WTC11 (cell line): ENCODE data around the gene ARHGAP10. TPM values are rescaled to one million over a fixed set of nuclear protein-coding genes. Genes with fewer than 3 reads are reported as not detected.

Experiments used
- ATAC-seq: fragments of 200-7000 bp; cut with Tn5 transposase; 2 replicates; pipeline ENCODE4 v1.10.0; 2021; ENCODE audit warnings: mild to moderate bottlenecking, moderate library complexity
- CTCF ChIA-PET: fragments of 300-600 bp; sonication (Branson Sonifier 250); formaldehyde crosslinking; loops from one replicate; lab custom pipeline; 2021; ENCODE audit warnings: antibody characterized with exemption; lab: Charles Lee
- POLR2A ChIA-PET: fragments of 350-600 bp; sonication (Branson Sonifier 250); formaldehyde crosslinking; loops from one replicate; lab custom pipeline; 2021; ENCODE audit warnings: antibody characterized with exemption; lab: Charles Lee
- DNase-seq: peaks from one replicate; pipeline ENCODE4 v3.0.0; 2021; ENCODE audit warnings: low spot score
- H3K27ac Mint-ChIP-seq: 2 replicates; pipeline ENCODE4 v1.8.0; 2021; ENCODE audit warnings: mixed read lengths
- H3K27me3 Mint-ChIP-seq: 2 replicates; pipeline ENCODE4 v1.8.0; 2021; ENCODE audit warnings: low read depth, mild to moderate bottlenecking, moderate library complexity, mixed read lengths
- H3K36me3 Mint-ChIP-seq: 2 replicates; pipeline ENCODE4 v1.8.0; 2021; ENCODE audit warnings: mixed read lengths
- H3K4me1 Mint-ChIP-seq: 2 replicates; pipeline ENCODE4 v1.8.0; 2022; ENCODE audit warnings: mixed read lengths
- H3K4me3 Mint-ChIP-seq: 2 replicates; pipeline ENCODE4 v1.8.0; 2021; ENCODE audit warnings: mild to moderate bottlenecking, moderate library complexity, mixed read lengths
- H3K9me3 Mint-ChIP-seq: 2 replicates; pipeline ENCODE4 v1.8.0; 2021; ENCODE audit warnings: mixed read lengths
- ATF1 ChIP-seq: sonication (generic); formaldehyde crosslinking; IDR thresholded peaks from 2 replicates; pipeline ENCODE4 v1.8.1; 2023; ENCODE audit warnings: mild to moderate bottlenecking, moderate library complexity, missing genetic modification reagents
- ETV6 ChIP-seq: sonication (generic); formaldehyde crosslinking; IDR thresholded peaks from 2 replicates; pipeline ENCODE4 v1.8.1; 2022; ENCODE audit warnings: mild to moderate bottlenecking, missing genetic modification reagents
- GRHL2 ChIP-seq: fragments of 250-450 bp; sonication (Bioruptor Pico); IDR thresholded peaks from 2 replicates; pipeline ENCODE4 v1.8.0; 2022; ENCODE audit warnings: mild to moderate bottlenecking, moderate library complexity; ENCODE audit not compliant: insufficient replicate concordance, severe bottlenecking
- IRF2 ChIP-seq: sonication (generic); formaldehyde crosslinking; IDR thresholded peaks from 2 replicates; pipeline ENCODE4 v1.8.0; 2022; ENCODE audit warnings: low read depth, missing genetic modification reagents, borderline replicate concordance
- KAT7 ChIP-seq: sonication (generic); formaldehyde crosslinking; IDR thresholded peaks from 2 replicates; pipeline ENCODE4 v1.8.1; 2023; ENCODE audit warnings: missing genetic modification reagents, mild to moderate bottlenecking, borderline replicate concordance
- MXD4 ChIP-seq: fragments of 250-450 bp; sonication (Bioruptor Pico); IDR thresholded peaks from 2 replicates; pipeline ENCODE4 v1.8.0; 2021; ENCODE audit warnings: mild to moderate bottlenecking, moderate library complexity, borderline replicate concordance
- NFATC4 ChIP-seq: fragments of 250-450 bp; sonication (Bioruptor Pico); IDR thresholded peaks from 2 replicates; pipeline ENCODE4 v1.9.0; 2021; ENCODE audit warnings: mild to moderate bottlenecking
- SOX15 ChIP-seq: fragments of 250-450 bp; sonication (Bioruptor Pico); IDR thresholded peaks from 2 replicates; pipeline ENCODE4 v1.9.0; 2021; ENCODE audit warnings: mild to moderate bottlenecking
- TCF7 ChIP-seq: sonication (generic); formaldehyde crosslinking; IDR thresholded peaks from 2 replicates; pipeline ENCODE4 v1.8.0; 2022; ENCODE audit warnings: mild to moderate bottlenecking, low read depth, missing genetic modification reagents, moderate library complexity
- TEAD1 ChIP-seq: sonication (generic); formaldehyde crosslinking; IDR thresholded peaks from 2 replicates; pipeline ENCODE4 v1.8.0; 2022; ENCODE audit warnings: mild to moderate bottlenecking, missing genetic modification reagents
- ZNF138 ChIP-seq: sonication (generic); formaldehyde crosslinking; conservative IDR thresholded peaks from 2 replicates; pipeline ENCODE4 v1.8.1; 2022; ENCODE audit warnings: mild to moderate bottlenecking, moderate library complexity, missing genetic modification reagents
- ZNF416 ChIP-seq: fragments of 250-450 bp; sonication (Bioruptor Pico); IDR thresholded peaks from 2 replicates; pipeline ENCODE4 v1.9.0; 2021; ENCODE audit warnings: mild to moderate bottlenecking, inconsistent platforms
- ZNF423 ChIP-seq: fragments of 250-450 bp; sonication (Bioruptor Pico); IDR thresholded peaks from 2 replicates; pipeline ENCODE4 v2.1.2; 2022; ENCODE audit warnings: mild to moderate bottlenecking, moderate library complexity
- total RNA-seq: library from RNA; stranded (reverse); gene quantifications from 3 replicates; pipeline ENCODE4 v1.2.3, GENCODE V29; 2021
- TF ChIP-seq, protein P1 (sequence below): sonication (generic); formaldehyde crosslinking; IDR thresholded peaks from 2 replicates; pipeline ENCODE4 v1.8.1; 2023; ENCODE audit warnings: mild to moderate bottlenecking, missing genetic modification reagents, moderate library complexity
- TF ChIP-seq, protein P2 (sequence below): sonication (generic); formaldehyde crosslinking; IDR thresholded peaks from 2 replicates; pipeline ENCODE4 v1.8.1; 2022; ENCODE audit warnings: missing genetic modification reagents, borderline replicate concordance
- TF ChIP-seq, protein P3 (sequence below): sonication (generic); formaldehyde crosslinking; IDR thresholded peaks from 2 replicates; pipeline ENCODE4 v1.8.1; 2022; ENCODE audit warnings: low read depth, missing genetic modification reagents, borderline replicate concordance
- TF ChIP-seq, protein P4 (sequence below): fragments of 200-600 bp; IDR thresholded peaks from 2 replicates; pipeline ENCODE4 v1.8.0; 2022; ENCODE audit warnings: antibody characterized with exemption
- TF ChIP-seq, protein P5 (sequence below): sonication (generic); formaldehyde crosslinking; IDR thresholded peaks from 2 replicates; pipeline ENCODE4 v1.8.0; 2022; ENCODE audit warnings: mild to moderate bottlenecking, missing genetic modification reagents
- TF ChIP-seq, protein P6 (sequence below): sonication (generic); formaldehyde crosslinking; IDR thresholded peaks from 2 replicates; pipeline ENCODE4 v1.8.0; 2023; ENCODE audit warnings: missing genetic modification reagents, mild to moderate bottlenecking, borderline replicate concordance
- TF ChIP-seq, protein P7 (sequence below): sonication (generic); formaldehyde crosslinking; IDR thresholded peaks from 2 replicates; pipeline ENCODE4 v1.8.0; 2023; ENCODE audit warnings: missing genetic modification reagents
- TF ChIP-seq, protein P8 (sequence below): sonication (generic); formaldehyde crosslinking; conservative IDR thresholded peaks from 2 replicates; pipeline ENCODE4 v1.8.1; 2023; ENCODE audit warnings: mild to moderate bottlenecking, low read depth, missing genetic modification reagents, moderate library complexity

The ARHGAP10 gene
- total RNA-seq, 1 experiment from 2014 or later = 9.6 TPM

DNA sequence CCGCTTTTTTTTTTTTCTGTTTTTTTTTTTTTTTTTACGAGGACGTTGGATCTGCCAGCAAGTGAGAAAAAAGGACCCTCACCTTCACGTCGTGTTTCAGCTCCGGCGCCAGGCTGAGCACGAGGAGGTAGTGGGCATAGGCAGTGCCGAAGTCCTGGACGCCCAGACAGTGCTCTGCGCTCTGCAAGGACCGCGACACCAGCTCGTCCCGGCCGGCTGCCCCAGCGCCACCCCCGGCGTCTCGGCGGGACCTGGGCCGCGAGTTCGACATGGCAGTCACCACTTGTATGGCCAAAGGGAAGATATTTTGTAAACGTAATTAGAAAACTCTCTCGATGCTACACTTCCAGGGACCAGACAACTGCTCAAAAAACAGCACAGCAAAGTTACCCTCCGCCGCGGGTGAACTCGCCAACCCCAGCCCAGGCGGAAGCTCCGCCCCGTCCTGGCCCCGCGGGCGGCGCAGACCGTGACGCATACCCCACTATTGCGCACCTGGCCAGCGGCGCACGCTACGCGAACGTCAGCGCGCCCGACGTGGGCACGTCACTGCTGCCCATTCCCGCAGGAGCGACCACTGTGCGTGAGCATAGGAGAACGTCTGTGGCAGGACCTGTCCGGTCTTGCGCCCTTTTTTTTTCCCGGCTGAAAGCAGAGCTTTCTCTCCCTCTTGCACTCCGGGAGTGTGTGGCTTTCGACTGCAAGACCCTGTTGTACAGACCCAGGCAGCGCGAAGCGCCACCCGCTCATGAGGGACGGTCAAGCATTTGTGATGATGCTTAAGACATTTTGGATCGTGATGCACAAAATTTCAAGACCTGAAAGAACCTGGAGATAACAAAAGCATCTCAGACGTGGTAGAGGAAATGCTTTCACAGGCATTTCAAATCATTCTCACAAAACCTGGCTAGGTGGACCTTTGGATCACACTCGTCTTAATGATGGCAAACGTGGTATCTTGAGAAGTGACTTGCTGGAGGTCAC lies 47.9 kb upstream of the ARHGAP10 start, which contains the start of gene PRMT9 (continued):
- TF ChIP-seq, protein P1, sequence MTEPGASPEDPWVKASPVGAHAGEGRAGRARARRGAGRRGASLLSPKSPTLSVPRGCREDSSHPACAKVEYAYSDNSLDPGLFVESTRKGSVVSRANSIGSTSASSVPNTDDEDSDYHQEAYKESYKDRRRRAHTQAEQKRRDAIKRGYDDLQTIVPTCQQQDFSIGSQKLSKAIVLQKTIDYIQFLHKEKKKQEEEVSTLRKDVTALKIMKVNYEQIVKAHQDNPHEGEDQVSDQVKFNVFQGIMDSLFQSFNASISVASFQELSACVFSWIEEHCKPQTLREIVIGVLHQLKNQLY (CRISPR knock-in tag) = no peak
- no peak for TF ChIP-seq ZNF423 (CRISPR knock-in tag)
- no peak for TF ChIP-seq NFATC4 (CRISPR knock-in tag)
- TF ChIP-seq, protein P2, sequence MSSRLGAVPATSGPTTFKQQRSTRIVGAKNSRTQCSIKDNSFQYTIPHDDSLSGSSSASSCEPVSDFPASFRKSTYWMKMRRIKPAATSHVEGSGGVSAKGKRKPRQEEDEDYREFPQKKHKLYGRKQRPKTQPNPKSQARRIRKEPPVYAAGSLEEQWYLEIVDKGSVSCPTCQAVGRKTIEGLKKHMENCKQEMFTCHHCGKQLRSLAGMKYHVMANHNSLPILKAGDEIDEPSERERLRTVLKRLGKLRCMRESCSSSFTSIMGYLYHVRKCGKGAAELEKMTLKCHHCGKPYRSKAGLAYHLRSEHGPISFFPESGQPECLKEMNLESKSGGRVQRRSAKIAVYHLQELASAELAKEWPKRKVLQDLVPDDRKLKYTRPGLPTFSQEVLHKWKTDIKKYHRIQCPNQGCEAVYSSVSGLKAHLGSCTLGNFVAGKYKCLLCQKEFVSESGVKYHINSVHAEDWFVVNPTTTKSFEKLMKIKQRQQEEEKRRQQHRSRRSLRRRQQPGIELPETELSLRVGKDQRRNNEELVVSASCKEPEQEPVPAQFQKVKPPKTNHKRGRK = no peak
- TF ChIP-seq ATF1 = no peak
- no peak for TF ChIP-seq ZNF416
- peak; percentile 93 for TF ChIP-seq ETV6 (CRISPR knock-in tag)
- TF ChIP-seq, protein P3, sequence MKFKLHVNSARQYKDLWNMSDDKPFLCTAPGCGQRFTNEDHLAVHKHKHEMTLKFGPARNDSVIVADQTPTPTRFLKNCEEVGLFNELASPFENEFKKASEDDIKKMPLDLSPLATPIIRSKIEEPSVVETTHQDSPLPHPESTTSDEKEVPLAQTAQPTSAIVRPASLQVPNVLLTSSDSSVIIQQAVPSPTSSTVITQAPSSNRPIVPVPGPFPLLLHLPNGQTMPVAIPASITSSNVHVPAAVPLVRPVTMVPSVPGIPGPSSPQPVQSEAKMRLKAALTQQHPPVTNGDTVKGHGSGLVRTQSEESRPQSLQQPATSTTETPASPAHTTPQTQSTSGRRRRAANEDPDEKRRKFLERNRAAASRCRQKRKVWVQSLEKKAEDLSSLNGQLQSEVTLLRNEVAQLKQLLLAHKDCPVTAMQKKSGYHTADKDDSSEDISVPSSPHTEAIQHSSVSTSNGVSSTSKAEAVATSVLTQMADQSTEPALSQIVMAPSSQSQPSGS = no peak
- TF ChIP-seq IRF2 = no peak
- peak; percentile 77 for TF ChIP-seq KAT7
- TF ChIP-seq, protein P4, sequence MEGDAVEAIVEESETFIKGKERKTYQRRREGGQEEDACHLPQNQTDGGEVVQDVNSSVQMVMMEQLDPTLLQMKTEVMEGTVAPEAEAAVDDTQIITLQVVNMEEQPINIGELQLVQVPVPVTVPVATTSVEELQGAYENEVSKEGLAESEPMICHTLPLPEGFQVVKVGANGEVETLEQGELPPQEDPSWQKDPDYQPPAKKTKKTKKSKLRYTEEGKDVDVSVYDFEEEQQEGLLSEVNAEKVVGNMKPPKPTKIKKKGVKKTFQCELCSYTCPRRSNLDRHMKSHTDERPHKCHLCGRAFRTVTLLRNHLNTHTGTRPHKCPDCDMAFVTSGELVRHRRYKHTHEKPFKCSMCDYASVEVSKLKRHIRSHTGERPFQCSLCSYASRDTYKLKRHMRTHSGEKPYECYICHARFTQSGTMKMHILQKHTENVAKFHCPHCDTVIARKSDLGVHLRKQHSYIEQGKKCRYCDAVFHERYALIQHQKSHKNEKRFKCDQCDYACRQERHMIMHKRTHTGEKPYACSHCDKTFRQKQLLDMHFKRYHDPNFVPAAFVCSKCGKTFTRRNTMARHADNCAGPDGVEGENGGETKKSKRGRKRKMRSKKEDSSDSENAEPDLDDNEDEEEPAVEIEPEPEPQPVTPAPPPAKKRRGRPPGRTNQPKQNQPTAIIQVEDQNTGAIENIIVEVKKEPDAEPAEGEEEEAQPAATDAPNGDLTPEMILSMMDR = no peak
- no peak for TF ChIP-seq ZNF138
- TF ChIP-seq, protein P5, sequence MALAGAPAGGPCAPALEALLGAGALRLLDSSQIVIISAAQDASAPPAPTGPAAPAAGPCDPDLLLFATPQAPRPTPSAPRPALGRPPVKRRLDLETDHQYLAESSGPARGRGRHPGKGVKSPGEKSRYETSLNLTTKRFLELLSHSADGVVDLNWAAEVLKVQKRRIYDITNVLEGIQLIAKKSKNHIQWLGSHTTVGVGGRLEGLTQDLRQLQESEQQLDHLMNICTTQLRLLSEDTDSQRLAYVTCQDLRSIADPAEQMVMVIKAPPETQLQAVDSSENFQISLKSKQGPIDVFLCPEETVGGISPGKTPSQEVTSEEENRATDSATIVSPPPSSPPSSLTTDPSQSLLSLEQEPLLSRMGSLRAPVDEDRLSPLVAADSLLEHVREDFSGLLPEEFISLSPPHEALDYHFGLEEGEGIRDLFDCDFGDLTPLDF = 0 out of 2 replicates have a peak, but pooled peaks have one; percentile 31

DNA sequence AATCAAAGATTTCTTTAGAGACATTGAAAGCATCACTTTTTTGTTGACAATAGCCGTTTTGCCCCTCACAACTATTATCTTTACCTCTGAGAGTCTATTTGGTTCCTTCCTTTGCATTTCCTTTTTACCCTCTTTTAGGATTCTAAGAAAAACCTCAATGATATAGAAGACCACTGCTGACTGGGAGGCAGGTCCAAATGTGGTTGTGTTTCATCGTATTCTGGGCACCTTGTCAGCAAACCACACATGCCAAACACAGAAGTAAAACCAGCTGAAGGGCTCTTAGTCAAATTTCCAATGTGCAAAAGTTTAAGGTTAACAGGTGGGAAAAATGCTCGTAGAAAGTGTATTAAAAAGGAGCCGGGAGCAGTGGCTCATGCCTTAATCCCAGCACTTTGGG lies 42.8 kb upstream of the ARHGAP10 start:
- ATAC-seq = no peak
- Mint-ChIP-seq H3K36me3 (no peaks in the 10 kb centered on the region), H3K4me1 (peaks cover 9% of the 10 kb centered on the region), H3K4me3 (no peak overlapping the region), H3K9me3 (no peaks in the 10 kb centered on the region), H3K27me3 (peaks cover 4% of the 10 kb centered on the region; the same call in 1 of the 2 replicates), H3K27ac (no peak overlapping the region; the same call in 1 of the 2 replicates)
- ChIA-PET CTCF (interaction anchor here (0.6 kb wide), 1 partner anchor 91 kb away, joined by 3 read pairs; no protein-coding TSS in a partner anchor), POLR2A (no interaction called here)
- DNase-seq = no peak
- TF ChIP-seq, protein P6, sequence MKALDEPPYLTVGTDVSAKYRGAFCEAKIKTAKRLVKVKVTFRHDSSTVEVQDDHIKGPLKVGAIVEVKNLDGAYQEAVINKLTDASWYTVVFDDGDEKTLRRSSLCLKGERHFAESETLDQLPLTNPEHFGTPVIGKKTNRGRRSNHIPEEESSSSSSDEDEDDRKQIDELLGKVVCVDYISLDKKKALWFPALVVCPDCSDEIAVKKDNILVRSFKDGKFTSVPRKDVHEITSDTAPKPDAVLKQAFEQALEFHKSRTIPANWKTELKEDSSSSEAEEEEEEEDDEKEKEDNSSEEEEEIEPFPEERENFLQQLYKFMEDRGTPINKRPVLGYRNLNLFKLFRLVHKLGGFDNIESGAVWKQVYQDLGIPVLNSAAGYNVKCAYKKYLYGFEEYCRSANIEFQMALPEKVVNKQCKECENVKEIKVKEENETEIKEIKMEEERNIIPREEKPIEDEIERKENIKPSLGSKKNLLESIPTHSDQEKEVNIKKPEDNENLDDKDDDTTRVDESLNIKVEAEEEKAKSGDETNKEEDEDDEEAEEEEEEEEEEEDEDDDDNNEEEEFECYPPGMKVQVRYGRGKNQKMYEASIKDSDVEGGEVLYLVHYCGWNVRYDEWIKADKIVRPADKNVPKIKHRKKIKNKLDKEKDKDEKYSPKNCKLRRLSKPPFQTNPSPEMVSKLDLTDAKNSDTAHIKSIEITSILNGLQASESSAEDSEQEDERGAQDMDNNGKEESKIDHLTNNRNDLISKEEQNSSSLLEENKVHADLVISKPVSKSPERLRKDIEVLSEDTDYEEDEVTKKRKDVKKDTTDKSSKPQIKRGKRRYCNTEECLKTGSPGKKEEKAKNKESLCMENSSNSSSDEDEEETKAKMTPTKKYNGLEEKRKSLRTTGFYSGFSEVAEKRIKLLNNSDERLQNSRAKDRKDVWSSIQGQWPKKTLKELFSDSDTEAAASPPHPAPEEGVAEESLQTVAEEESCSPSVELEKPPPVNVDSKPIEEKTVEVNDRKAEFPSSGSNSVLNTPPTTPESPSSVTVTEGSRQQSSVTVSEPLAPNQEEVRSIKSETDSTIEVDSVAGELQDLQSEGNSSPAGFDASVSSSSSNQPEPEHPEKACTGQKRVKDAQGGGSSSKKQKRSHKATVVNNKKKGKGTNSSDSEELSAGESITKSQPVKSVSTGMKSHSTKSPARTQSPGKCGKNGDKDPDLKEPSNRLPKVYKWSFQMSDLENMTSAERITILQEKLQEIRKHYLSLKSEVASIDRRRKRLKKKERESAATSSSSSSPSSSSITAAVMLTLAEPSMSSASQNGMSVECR = no peak
- TF ChIP-seq TEAD1 (CRISPR knock-in tag) = no peak
- TF ChIP-seq, protein P7, sequence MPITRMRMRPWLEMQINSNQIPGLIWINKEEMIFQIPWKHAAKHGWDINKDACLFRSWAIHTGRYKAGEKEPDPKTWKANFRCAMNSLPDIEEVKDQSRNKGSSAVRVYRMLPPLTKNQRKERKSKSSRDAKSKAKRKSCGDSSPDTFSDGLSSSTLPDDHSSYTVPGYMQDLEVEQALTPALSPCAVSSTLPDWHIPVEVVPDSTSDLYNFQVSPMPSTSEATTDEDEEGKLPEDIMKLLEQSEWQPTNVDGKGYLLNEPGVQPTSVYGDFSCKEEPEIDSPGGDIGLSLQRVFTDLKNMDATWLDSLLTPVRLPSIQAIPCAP (CRISPR knock-in tag) = no peak
- no peak for TF ChIP-seq GRHL2
- TF ChIP-seq, protein P8, sequence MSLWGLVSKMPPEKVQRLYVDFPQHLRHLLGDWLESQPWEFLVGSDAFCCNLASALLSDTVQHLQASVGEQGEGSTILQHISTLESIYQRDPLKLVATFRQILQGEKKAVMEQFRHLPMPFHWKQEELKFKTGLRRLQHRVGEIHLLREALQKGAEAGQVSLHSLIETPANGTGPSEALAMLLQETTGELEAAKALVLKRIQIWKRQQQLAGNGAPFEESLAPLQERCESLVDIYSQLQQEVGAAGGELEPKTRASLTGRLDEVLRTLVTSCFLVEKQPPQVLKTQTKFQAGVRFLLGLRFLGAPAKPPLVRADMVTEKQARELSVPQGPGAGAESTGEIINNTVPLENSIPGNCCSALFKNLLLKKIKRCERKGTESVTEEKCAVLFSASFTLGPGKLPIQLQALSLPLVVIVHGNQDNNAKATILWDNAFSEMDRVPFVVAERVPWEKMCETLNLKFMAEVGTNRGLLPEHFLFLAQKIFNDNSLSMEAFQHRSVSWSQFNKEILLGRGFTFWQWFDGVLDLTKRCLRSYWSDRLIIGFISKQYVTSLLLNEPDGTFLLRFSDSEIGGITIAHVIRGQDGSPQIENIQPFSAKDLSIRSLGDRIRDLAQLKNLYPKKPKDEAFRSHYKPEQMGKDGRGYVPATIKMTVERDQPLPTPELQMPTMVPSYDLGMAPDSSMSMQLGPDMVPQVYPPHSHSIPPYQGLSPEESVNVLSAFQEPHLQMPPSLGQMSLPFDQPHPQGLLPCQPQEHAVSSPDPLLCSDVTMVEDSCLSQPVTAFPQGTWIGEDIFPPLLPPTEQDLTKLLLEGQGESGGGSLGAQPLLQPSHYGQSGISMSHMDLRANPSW (CRISPR knock-in tag) = no peak
- TF ChIP-seq MXD4 = no peak
- TF ChIP-seq ZNF138 = no peak
- no peak for TF ChIP-seq SOX15 (CRISPR knock-in tag)
- TF ChIP-seq TCF7 (CRISPR knock-in tag) = no peak
